Loucy (cell line): ENCODE data around the gene DPF1.

Source experiments
- H2AFZ ChIP-seq: fragments of 200-600 bp; sonication (generic); 2 replicates; pipeline ENCODE4 v1.6.0; 2016; ENCODE audit warnings: antibody characterized with exemption, mild to moderate bottlenecking, low read length, moderate library complexity
- H3F3A ChIP-seq: fragments of 200-600 bp; 2 replicates; pipeline ENCODE4 v1.6.0; 2016; ENCODE audit warnings: antibody characterized with exemption, low read depth, mild to moderate bottlenecking
- H3K27me3 ChIP-seq: fragments of 200-600 bp; sonication (generic); 2 replicates; pipeline ENCODE4 v1.6.1; 2014; ENCODE audit warnings: low read length, mild to moderate bottlenecking; ENCODE audit not compliant: insufficient read depth, poor library complexity, severe bottlenecking
- H3K36me3 ChIP-seq: fragments of 200-600 bp; sonication (generic); 2 replicates; pipeline ENCODE4 v1.6.1; 2016; ENCODE audit warnings: low read length; ENCODE audit not compliant: insufficient read depth
- H3K4me1 ChIP-seq: fragments of 200-600 bp; sonication (generic); 2 replicates; pipeline ENCODE4 v1.5.1; 2014; ENCODE audit warnings: low read length, mild to moderate bottlenecking; ENCODE audit not compliant: insufficient read depth, poor library complexity, severe bottlenecking
- H3K4me2 ChIP-seq: fragments of 200-600 bp; sonication (generic); 2 replicates; pipeline ENCODE4 v1.6.0; 2014; ENCODE audit warnings: antibody characterized with exemption, low read length, low read depth, mild to moderate bottlenecking; ENCODE audit not compliant: poor library complexity, severe bottlenecking
- H3K4me3 ChIP-seq: fragments of 200-600 bp; sonication (generic); 2 replicates; pipeline ENCODE4 v1.5.1; 2014; ENCODE audit warnings: low read length, mild to moderate bottlenecking, mixed read lengths; ENCODE audit not compliant: poor library complexity, severe bottlenecking
- H3K79me2 ChIP-seq: fragments of 200-600 bp; sonication (generic); 2 replicates; pipeline ENCODE4 v1.6.1; 2014; ENCODE audit warnings: low read length; ENCODE audit not compliant: insufficient read depth
- H3K9ac ChIP-seq: fragments of 200-600 bp; sonication (generic); 2 replicates; pipeline ENCODE4 v1.6.0; 2014; ENCODE audit warnings: mild to moderate bottlenecking, low read depth, low read length, moderate library complexity; ENCODE audit not compliant: poor library complexity, severe bottlenecking
- H3K9me2 ChIP-seq: fragments of 200-600 bp; sonication (generic); replicated peaks from 2 replicates; pipeline ENCODE4 v1.6.1; 2016; ENCODE audit warnings: low read depth, low read length, mixed read lengths
- H3K9me3 ChIP-seq: fragments of 200-600 bp; sonication (generic); 2 replicates; pipeline ENCODE4 v1.6.1; 2014; ENCODE audit warnings: mild to moderate bottlenecking, antibody characterized with exemption, low read length, low read depth; ENCODE audit not compliant: insufficient read depth
- H4K20me1 ChIP-seq: fragments of 200-600 bp; sonication (generic); 2 replicates; pipeline ENCODE4 v1.6.0; 2014; ENCODE audit warnings: antibody characterized with exemption, low read length, mild to moderate bottlenecking; ENCODE audit not compliant: insufficient read depth, poor library complexity, severe bottlenecking
- EZH2phosphoT487 ChIP-seq: fragments of 200-600 bp; IDR thresholded peaks from 2 replicates; pipeline ENCODE4 v1.6.1; 2018; ENCODE audit warnings: antibody characterized with exemption, mild to moderate bottlenecking, moderate library complexity, borderline replicate concordance
- TF ChIP-seq, protein P1 (sequence below): fragments of 200-600 bp; sonication (generic); conservative IDR thresholded peaks from 2 replicates; pipeline ENCODE4 v1.5.1; 2014; ENCODE audit warnings: mild to moderate bottlenecking, antibody characterized with exemption, low read length

Gene DPF1

DNA sequence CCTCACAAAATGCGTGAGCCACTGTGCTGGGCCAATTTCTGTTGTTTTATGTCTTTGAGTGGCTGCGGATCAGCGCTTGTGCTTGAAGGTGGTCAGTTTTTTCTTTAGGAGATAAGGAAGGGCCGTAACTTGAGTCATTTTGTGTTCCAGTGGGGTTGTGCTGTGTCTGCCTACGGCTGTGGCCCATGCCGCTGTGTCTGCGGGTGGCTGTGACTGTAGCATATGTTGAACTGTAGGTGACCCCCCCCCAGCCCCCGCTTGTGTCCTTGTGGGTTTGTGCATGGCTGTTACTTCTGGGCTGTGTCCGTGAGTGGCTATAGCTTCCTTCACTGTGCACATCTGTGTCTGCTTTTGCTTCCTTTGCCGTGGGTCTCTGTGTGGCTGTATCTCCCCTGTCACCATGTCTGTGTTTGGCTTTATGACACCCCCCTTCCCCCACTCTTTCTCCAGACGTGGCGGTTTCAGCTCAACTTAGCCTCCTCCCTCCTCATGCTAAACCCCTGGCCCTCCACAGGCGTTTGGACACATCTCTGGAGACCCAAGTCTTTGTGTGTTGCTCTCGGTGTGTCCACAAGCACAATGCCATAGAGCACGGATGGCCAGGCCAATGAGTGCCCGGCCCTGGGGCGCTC is 31.5 kb upstream of the DPF1 start:
- H3F3A ChIP-seq, result no peaks in the 10 kb centered on the region
- no peak for TF ChIP-seq EZH2phosphoT487
- TF ChIP-seq, protein P1, sequence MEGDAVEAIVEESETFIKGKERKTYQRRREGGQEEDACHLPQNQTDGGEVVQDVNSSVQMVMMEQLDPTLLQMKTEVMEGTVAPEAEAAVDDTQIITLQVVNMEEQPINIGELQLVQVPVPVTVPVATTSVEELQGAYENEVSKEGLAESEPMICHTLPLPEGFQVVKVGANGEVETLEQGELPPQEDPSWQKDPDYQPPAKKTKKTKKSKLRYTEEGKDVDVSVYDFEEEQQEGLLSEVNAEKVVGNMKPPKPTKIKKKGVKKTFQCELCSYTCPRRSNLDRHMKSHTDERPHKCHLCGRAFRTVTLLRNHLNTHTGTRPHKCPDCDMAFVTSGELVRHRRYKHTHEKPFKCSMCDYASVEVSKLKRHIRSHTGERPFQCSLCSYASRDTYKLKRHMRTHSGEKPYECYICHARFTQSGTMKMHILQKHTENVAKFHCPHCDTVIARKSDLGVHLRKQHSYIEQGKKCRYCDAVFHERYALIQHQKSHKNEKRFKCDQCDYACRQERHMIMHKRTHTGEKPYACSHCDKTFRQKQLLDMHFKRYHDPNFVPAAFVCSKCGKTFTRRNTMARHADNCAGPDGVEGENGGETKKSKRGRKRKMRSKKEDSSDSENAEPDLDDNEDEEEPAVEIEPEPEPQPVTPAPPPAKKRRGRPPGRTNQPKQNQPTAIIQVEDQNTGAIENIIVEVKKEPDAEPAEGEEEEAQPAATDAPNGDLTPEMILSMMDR, result no peak
- H3K9me3 ChIP-seq, result no peaks in the 10 kb centered on the region
- no peak overlapping the region for H3K4me3 ChIP-seq
- H3K4me1 ChIP-seq, result peaks cover 25% of the 10 kb centered on the region
- H3K79me2 ChIP-seq, result no peaks in the 10 kb centered on the region
- H4K20me1 ChIP-seq, result no peaks in the 10 kb centered on the region
- H3K9ac ChIP-seq, result peak overlapping the region; percentile 22
- H3K9me2 ChIP-seq, result no peaks in the 10 kb centered on the region
- no peak overlapping the region for H3K4me2 ChIP-seq
- H3K27me3 ChIP-seq, result no peaks in the 10 kb centered on the region
- no peaks in the 10 kb centered on the region for H3K36me3 ChIP-seq
- H2AFZ ChIP-seq, result no peak overlapping the region

DNA sequence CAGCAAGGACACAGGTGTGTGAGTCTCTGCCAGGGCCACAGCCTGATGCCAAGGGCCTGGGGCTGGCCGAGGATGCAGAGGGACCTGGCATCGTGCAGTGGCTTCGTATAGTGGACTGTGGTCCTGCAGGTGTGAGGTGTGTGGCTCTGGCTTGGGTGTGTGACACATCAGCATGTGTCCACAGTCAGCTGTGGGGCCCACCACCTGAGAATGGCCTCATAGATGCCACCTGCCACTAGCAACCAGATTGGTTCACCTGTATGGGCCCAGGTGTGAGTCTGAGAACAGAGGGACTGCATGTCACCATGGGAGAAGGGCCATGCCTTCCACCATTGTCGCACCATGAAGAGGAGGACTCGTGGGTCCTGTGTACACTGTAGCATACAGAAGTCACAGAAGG is 29.8 kb upstream of the DPF1 start:
- no peaks in the 10 kb centered on the region for H3K27me3 ChIP-seq
- H3K4me3 ChIP-seq, result no peak overlapping the region
- H3F3A ChIP-seq, result no peaks in the 10 kb centered on the region
- no peaks in the 10 kb centered on the region for H3K9me2 ChIP-seq
- H3K36me3 ChIP-seq, result no peaks in the 10 kb centered on the region
- no peaks in the 10 kb centered on the region for H4K20me1 ChIP-seq
- H2AFZ ChIP-seq, result no peak overlapping the region
- H3K79me2 ChIP-seq, result no peaks in the 10 kb centered on the region
- no peaks in the 10 kb centered on the region for H3K9me3 ChIP-seq
- no peak for TF ChIP-seq EZH2phosphoT487
- H3K4me2 ChIP-seq, result no peak overlapping the region
- H3K9ac ChIP-seq, result no peak overlapping the region
- H3K4me1 ChIP-seq, result peaks cover 25% of the 10 kb centered on the region

DNA sequence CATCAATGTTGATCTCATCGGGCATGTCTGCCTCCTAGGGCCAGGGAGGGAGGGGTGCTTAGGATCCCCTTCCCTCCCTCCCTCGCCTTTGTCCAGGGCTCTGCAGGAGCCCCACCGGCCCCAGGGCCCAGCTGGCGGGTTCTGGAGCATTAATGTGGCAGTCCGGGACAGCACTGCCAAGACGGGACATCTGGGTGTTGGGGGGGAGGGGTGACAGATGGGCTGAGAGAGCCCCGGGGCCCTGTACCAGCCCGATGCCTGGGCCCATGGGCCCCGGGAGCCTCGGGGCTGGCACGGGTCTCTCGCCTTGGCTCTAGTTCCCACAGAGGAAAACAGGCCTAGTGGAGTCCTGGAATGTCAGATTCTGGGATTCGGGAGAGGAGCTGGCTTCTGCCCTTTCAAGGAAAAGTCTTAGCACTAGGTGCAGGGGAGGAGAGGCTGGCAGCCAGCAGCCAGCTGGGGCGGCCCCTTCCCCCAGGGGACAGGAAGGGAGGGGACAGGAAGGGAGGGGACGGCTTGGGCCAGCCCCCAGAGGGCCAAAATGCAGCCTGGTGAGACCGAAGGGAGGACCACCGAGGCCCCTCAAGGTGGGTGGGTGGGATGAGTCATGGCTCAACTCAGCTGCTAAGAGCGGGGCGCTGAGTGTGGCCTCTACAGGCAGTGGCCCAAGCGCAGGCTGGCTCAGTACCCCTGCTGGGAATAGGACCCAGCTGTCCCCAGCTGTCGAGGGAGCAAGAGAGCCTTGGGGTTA is 29.1 kb upstream of the DPF1 start:
- Histone ChIP-seq H3F3A (no peaks in the 10 kb centered on the region), H3K4me1 (peaks cover 25% of the 10 kb centered on the region), H2AFZ (no peak overlapping the region), H3K79me2 (no peaks in the 10 kb centered on the region), H3K9ac (peak overlapping the region; percentile 37), H3K9me3 (no peaks in the 10 kb centered on the region), H3K36me3 (no peaks in the 10 kb centered on the region), H3K4me3 (no peak overlapping the region), H4K20me1 (no peaks in the 10 kb centered on the region), H3K9me2 (no peaks in the 10 kb centered on the region), H3K27me3 (no peaks in the 10 kb centered on the region), H3K4me2 (no peak overlapping the region)
- TF ChIP-seq, protein P1, result no peak
- no peak for TF ChIP-seq EZH2phosphoT487
